GM12875 (cell line): Measurements from ENCODE around the gene SEMA4B.

ENCODE experiments used
- H3K4me3 ChIP-seq: one replicate; pipeline ENCODE4 v1.5.1; 2011; ENCODE audit warnings: low read depth, low read length, control low read depth
- CTCF ChIP-seq: IDR thresholded peaks from 2 replicates; pipeline ENCODE4 v1.5.1; 2011; ENCODE audit warnings: low read depth, mild to moderate bottlenecking, control low read depth, inconsistent platforms, low read length, moderate library complexity, borderline replicate concordance; ENCODE audit not compliant: insufficient read depth

SEMA4B gene

GRCh38 chr15:90208356-90208755 is 7.2 kb downstream of the SEMA4B start:
- H3K4me3 ChIP-seq: no peak overlapping the region
- TF ChIP-seq CTCF: no peak

GRCh38 chr15:90209591-90209990 is 8.5 kb downstream of the SEMA4B start:
- H3K4me3 ChIP-seq: no peak overlapping the region
- TF ChIP-seq CTCF: no peak

GRCh38 chr15:90210593-90210992 is 9.5 kb downstream of the SEMA4B start:
- H3K4me3 ChIP-seq: no peak overlapping the region

GRCh38 chr15:90211009-90211408 is 9.9 kb downstream of the SEMA4B start:
- no peak overlapping the region for H3K4me3 ChIP-seq

More at GRCh38 chr15:90210593-90210992, 9.5 kb downstream of the SEMA4B start:
- TF ChIP-seq CTCF: no peak

GRCh38 chr15:90211440-90212143 is 10.5 kb downstream of the SEMA4B start:
- no peak overlapping the region for H3K4me3 ChIP-seq
- TF ChIP-seq CTCF: no peak

More at GRCh38 chr15:90211009-90211408, 9.9 kb downstream of the SEMA4B start:
- TF ChIP-seq CTCF: no peak

- no peak overlapping the region for H3K4me3 ChIP-seq
- no peak for TF ChIP-seq CTCF
Measured at GRCh38 chr15:90212221-90213098, 11.3 kb downstream of the SEMA4B start.
